Stomach (tissue), 9 donors: Measurements from ENCODE around the gene PEA15. TPM values are rescaled to one million over a fixed set of nuclear protein-coding genes. Genes with fewer than 3 reads are reported as not detected.

Source experiments
- DNase-seq, 2 donors: peaks; one replicate each; pipeline versions ENCODE4 v3.0.0 to v3.0.0-alpha.2; 2013 to 2019
- H3K27ac ChIP-seq, 5 donors: fragments of 200-600 bp in 4 of 5; sonication (generic) in 4 of 5; one replicate each; pipeline ENCODE4 v1.5.1; 2013 to 2019; ENCODE audit warnings: mild to moderate bottlenecking in 1 of 5, moderate library complexity in 1 of 5
- H3K27me3 ChIP-seq, 3 donors: fragments of 200-600 bp; sonication (generic); one replicate each; pipeline ENCODE4 v1.5.1; 2017 to 2019; ENCODE audit warnings: mixed run types in 1 of 3
- H3K36me3 ChIP-seq, 4 donors: fragments of 200-600 bp; sonication (generic); 1 replicate in 3 of 4; 2 replicates in 1 of 4; pipeline ENCODE4 v1.5.1; 2016 to 2019
- H3K4me1 ChIP-seq, 4 donors: fragments of 200-600 bp; sonication (generic); one replicate each; pipeline ENCODE4 v1.5.1; 2016 to 2019
- H3K4me3 ChIP-seq, 4 donors: fragments of 200-600 bp; sonication (generic) in 3 of 4; one replicate each; pipeline ENCODE4 v1.5.1; 2016 to 2019; ENCODE audit warnings: mild to moderate bottlenecking in 1 of 4
- H3K9me3 ChIP-seq, 4 donors: fragments of 200-600 bp; sonication (generic); one replicate each; pipeline ENCODE4 v1.5.1; 2016 to 2019
- CTCF ChIP-seq, 7 experiments: fragments of 450-650 bp in 4 of 7; fragments of 200-600 bp in 3 of 7; sonication (generic) in 3 of 7; IDR thresholded peaks; one replicate each; pipeline ENCODE4 v1.5.1; 2016 to 2019; ENCODE audit warnings: antibody characterized with exemption in 7 of 7, control low read depth in 2 of 7, mild to moderate bottlenecking in 1 of 7
- EP300 ChIP-seq: sonication (generic); formaldehyde crosslinking; IDR thresholded peaks from one replicate; pipeline ENCODE4 v1.6.1; 2017; ENCODE audit warnings: antibody characterized with exemption
- POLR2A ChIP-seq, 4 donors: fragments of 450-650 bp; IDR thresholded peaks; one replicate each; pipeline ENCODE4 v1.6.1; 2016; ENCODE audit warnings: antibody characterized with exemption in 4 of 4, control low read depth in 2 of 4, mild to moderate bottlenecking in 1 of 4, moderate library complexity in 1 of 4
- POLR2AphosphoS5 ChIP-seq, 3 donors: sonication (generic); formaldehyde crosslinking; IDR thresholded peaks; one replicate each; pipeline ENCODE4 v1.6.1; 2016; ENCODE audit warnings: antibody characterized with exemption in 3 of 3
- WGBS, 5 donors: extraction: QIAGEN DNeasy Blood & Tissue Kit in 3 of 5; methylation state at CpG; one replicate each; pipeline versions ENCODE4 v1.1.5 to v1.1.7; 2013 to 2018; 5-methylcytosine and 5-hydroxymethylcytosine counted together
- intact Hi-C: fragments of 100-400 bp; cut with DNase I; formaldehyde crosslinking; loops from one replicate; pipeline ENCODE4 v1.15.1; 2023; ENCODE audit warnings: low total_unique reads
- polyA plus RNA-seq, 3 donors: library from polyadenylated mRNA; stranded (reverse); fragments of 200-250 nt; gene quantifications; one replicate each; pipeline ENCODE4 v1.2.3, GENCODE V29; 2013
- total RNA-seq, 5 donors: library from RNA; depleted of rRNA; stranded (reverse); fragments of >200 nt; gene quantifications; one replicate each; pipeline versions ENCODE4 v1.1.0 to v1.2.3, GENCODE V29; 2014 to 2016
- donor health status: healthy with polysubstance abuse.
- donor health status: Bipolar disorder and iron deficiency.
- donor health status: healthy.

PEA15 gene
- total and polyA plus RNA-seq, 8 donors, result 26.3 to 127 (median 58.0) TPM

GRCh38 chr1:160193832-160194736, 11.1 kb upstream of the PEA15 start:
- no peak overlapping the region for H3K27ac ChIP-seq
- no peak for TF ChIP-seq POLR2AphosphoS5 (IDR thresholded peaks at IDR 0.05)
- H3K4me3 ChIP-seq, result no peak overlapping the region
- no peaks in the 10 kb centered on the region for H3K36me3 ChIP-seq
- intact Hi-C loops, result loop anchor here (5.0 to 10.0 kb wide), 3 partner anchors 58 to 91 kb away; partner anchors contain the start of gene PEX19
- DNase-seq, result no peak
- peaks cover 4 to 23% (median 12%) of the 10 kb centered on the region in 4 donors for H3K4me1 ChIP-seq
- no peaks in the 10 kb centered on the region for H3K27me3 ChIP-seq
- 84 to 94% (median 87%) methylated on average over 9 of the region's 9 CpGs for WGBS, 5 donors
- no peaks in the 10 kb centered on the region for H3K9me3 ChIP-seq

DNA sequence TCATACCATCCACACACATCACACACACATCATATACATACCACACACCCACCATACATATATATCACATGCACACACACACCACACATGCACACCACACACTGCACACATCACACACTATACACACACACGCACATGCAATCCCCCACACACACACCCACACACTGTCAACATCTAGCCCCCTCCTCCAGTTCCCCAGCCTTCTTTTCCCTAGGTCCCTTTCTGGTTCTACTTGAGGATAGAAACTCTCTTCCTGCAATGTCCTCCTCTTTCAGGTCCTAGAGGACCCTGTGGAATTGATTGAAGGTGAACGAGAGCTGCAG, 10.5 kb upstream of the PEA15 start:
- Histone ChIP-seq H3K36me3 (no peaks in the 10 kb centered on the region), H3K27ac (no peak overlapping the region), H3K27me3 (no peaks in the 10 kb centered on the region), H3K4me3 (no peak overlapping the region), H3K9me3 (no peaks in the 10 kb centered on the region), H3K4me1 (peaks cover 4 to 20% (median 11%) of the 10 kb centered on the region in 4 donors)
- TF ChIP-seq CTCF (IDR thresholded peaks at IDR 0.05) (no peak), EP300 (no peak), POLR2A (IDR thresholded peaks at IDR 0.05) (no peak), POLR2AphosphoS5 (IDR thresholded peaks at IDR 0.05) (no peak)
- no peak for DNase-seq
- intact Hi-C loops, result loop anchor here (5.0 to 10.0 kb wide), 3 partner anchors 58 to 90 kb away; partner anchors contain the start of gene PEX19
- WGBS, 5 donors, result 68 to 98% (median 83%) methylated on average over 2 of the region's 2 CpGs

DNA sequence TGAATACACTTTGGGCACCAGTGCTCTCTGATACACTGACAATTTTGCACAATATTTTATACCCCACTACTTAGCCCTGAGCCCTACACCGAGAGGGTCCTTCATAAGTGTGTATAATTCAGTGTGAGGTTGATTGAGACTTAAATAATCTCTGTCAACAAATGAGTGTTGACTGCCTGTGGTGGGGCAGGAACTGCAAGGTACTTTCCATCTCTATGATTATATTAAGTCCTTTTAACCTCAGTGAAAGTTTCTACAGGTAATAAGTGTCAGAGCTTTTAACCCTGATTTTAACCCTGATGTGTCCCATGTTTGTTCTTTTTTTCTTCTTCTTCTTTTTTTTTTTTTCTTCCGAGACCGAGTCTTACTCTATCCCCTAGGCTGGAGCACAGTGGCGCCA, 9.0 kb upstream of the PEA15 start:
- WGBS, 5 donors, result 60 to 80% (median 72%) methylated on average over 4 of the region's 4 CpGs
- H3K27me3 ChIP-seq, result no peaks in the 10 kb centered on the region
- no peak overlapping the region for H3K27ac ChIP-seq
- TF ChIP-seq POLR2A (IDR thresholded peaks at IDR 0.05) (no peak), CTCF (IDR thresholded peaks at IDR 0.05) (no peak), EP300 (no peak), POLR2AphosphoS5 (IDR thresholded peaks at IDR 0.05) (no peak)
- H3K36me3 ChIP-seq, result no peaks in the 10 kb centered on the region
- H3K4me3 ChIP-seq, result no peak overlapping the region
- intact Hi-C loops, result loop anchor here (10.0 kb wide), 2 partner anchors 89 to 91 kb away; partner anchors contain the start of gene PEX19
- H3K9me3 ChIP-seq, result no peaks in the 10 kb centered on the region
- peaks cover 4 to 13% (median 7%) of the 10 kb centered on the region in 4 donors for H3K4me1 ChIP-seq
- DNase-seq, result no peak

- no peaks in the 10 kb centered on the region for H3K27me3 ChIP-seq
- no peak overlapping the region for H3K27ac ChIP-seq
- no peaks in the 10 kb centered on the region for H3K9me3 ChIP-seq
- H3K4me3 ChIP-seq, result no peak overlapping the region
- WGBS, 5 donors, result 93 to 98% (median 96%) methylated on average over 4 of the region's 4 CpGs
- intact Hi-C loops, result loop anchor here (10.0 kb wide), 2 partner anchors 88 to 92 kb away; partner anchors contain the start of gene PEX19
- no peak for DNase-seq
- no peak for TF ChIP-seq CTCF (IDR thresholded peaks at IDR 0.05)
- no peak for TF ChIP-seq POLR2AphosphoS5 (IDR thresholded peaks at IDR 0.05)
- TF ChIP-seq EP300, result no peak
- no peak for TF ChIP-seq POLR2A (IDR thresholded peaks at IDR 0.05)
- H3K36me3 ChIP-seq, result no peaks in the 10 kb centered on the region
- H3K4me1 ChIP-seq, result peaks cover 4 to 13% (median 7%) of the 10 kb centered on the region in 4 donors
Measured at GRCh38 chr1:160197231-160197630, 8.0 kb upstream of the PEA15 start.
